Skeletal muscle tissue (tissue), 4 donors: ENCODE data around the gene SPATS2. TPM values are rescaled to one million over a fixed set of nuclear protein-coding genes. Genes with fewer than 3 reads are reported as not detected.
"Not testable (repeated sequence)": the region's sequence is repeated elsewhere in the genome, so short reads cannot be mapped to it uniquely, and the experiment has no call there.

ENCODE experiments used
- H3K27ac ChIP-seq: one replicate; pipeline ENCODE4 v1.7.0; 2013; ENCODE audit warnings: mild to moderate bottlenecking, low read depth, low read length, inconsistent platforms
- H3K27me3 ChIP-seq, 3 donors: one replicate each; pipeline ENCODE4 v1.7.0; 2013; ENCODE audit warnings: low read length in 3 of 3; ENCODE audit not compliant: control insufficient read depth in 3 of 3, insufficient read depth in 3 of 3
- H3K36me3 ChIP-seq, 3 donors: one replicate each; pipeline ENCODE4 v1.7.0; 2013; ENCODE audit warnings: low read length in 3 of 3; ENCODE audit not compliant: control insufficient read depth in 3 of 3, insufficient read depth in 3 of 3
- H3K4me1 ChIP-seq, 3 donors: one replicate each; pipeline ENCODE4 v1.7.0; 2013; ENCODE audit warnings: low read length in 3 of 3, mild to moderate bottlenecking in 3 of 3; ENCODE audit not compliant: control insufficient read depth in 3 of 3, insufficient read depth in 3 of 3
- H3K4me3 ChIP-seq, 3 donors: one replicate each; pipeline ENCODE4 v1.7.0; 2013; ENCODE audit warnings: low read length in 3 of 3
- H3K9ac ChIP-seq, 3 donors: one replicate each; pipeline ENCODE4 v1.7.0; 2013; ENCODE audit warnings: low read length in 3 of 3, mild to moderate bottlenecking in 3 of 3, moderate library complexity in 2 of 3, low read depth in 1 of 3
- H3K9me3 ChIP-seq, 3 donors: one replicate each; pipeline ENCODE4 v1.7.0; 2013; ENCODE audit warnings: low read length in 3 of 3; ENCODE audit not compliant: control insufficient read depth in 3 of 3
- total RNA-seq: library from RNA; depleted of rRNA; stranded (reverse); fragments of >200 nt; gene quantifications from one replicate; pipeline ENCODE4 v1.2.3, GENCODE V29; 2014
- donor health status: Osteomylitis.

Gene SPATS2
- total RNA-seq, 1 donor from 2014 or later, result 19.8 TPM

DNA sequence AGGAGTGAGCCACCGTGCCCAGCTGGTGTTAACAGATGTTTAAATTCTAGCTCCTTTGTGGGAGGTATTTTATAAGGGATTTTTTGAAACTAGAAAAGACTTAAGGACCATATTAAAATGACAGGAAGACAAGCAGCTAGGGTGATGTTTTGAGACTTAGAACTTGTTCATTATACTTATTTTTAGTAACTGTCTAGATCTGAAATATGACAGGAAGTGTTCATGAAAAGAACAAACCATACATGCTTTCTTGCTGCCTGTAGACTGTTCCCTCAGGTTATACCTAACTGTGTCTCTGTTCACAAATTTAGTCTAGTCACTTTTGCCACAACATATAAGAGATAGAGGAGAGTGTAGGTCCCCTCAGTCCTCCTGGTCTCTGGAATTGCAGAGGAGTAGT lies 134.6 kb downstream of the SPATS2 start:
- Histone ChIP-seq H3K4me3 (no peak overlapping the region), H3K9ac (no peak overlapping the region), H3K9me3 (no peaks in the 10 kb centered on the region), H3K36me3 (peaks cover 0 to 11% (median 4%) of the 10 kb centered on the region in 3 donors), H3K4me1 (no peaks in the 10 kb centered on the region), H3K27ac (no peak overlapping the region), H3K27me3 (no peaks in the 10 kb centered on the region)

DNA sequence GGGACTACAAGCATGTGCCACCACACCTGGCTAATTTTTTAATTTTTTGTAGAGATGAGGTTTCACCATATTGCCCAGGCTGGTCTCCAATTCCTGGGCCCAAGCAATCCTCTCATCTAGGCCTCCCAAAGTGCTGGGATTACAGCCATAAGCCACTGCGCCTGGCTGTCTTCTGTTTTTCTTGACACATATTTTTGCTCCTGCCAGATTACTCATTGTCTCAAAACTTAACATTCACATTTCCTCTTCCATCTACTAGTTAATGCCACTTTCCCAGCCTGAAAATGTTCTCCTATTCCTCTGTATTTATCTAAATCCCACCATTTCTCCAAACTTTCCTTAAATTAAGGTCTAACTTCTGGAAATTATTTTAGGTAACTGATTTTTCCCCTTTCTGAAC lies 135.3 kb downstream of the SPATS2 start:
- Histone ChIP-seq H3K27ac (no peak overlapping the region), H3K4me3 (no peak overlapping the region), H3K9ac (no peak overlapping the region), H3K27me3 (no peaks in the 10 kb centered on the region), H3K4me1 (no peaks in the 10 kb centered on the region), H3K36me3 (peaks cover 0 to 9% (median 4%) of the 10 kb centered on the region in 3 donors), H3K9me3 (no peaks in the 10 kb centered on the region)

DNA sequence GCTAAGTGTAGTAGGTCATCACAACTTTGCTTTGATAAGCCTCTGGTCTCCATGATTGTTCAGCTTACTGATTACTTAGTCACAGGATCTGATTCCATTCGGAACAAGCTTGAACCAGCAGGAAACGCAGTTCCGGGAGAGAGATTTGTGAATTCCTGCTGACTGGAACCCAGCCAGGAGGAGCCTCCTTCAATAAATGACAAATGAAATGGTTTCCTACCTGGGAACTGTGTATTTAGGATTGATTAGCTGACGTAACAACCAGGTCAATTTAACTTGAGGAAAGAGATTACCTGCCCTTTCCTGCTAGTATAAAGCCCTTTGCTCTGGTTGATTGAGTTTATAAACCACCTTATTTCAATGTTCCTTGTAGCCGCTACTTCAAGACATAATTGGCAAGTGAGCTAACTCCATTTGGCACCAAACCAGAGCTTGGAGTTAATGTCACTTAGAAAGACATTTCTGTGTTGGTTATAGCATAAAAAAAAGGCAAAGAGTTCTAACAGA lies 136.5 kb downstream of the SPATS2 start:
- Histone ChIP-seq H3K27ac (no peak overlapping the region), H3K9me3 (no peaks in the 10 kb centered on the region), H3K4me3 (no peak overlapping the region), H3K9ac (no peak overlapping the region), H3K36me3 (peaks cover 0 to 9% (median 4%) of the 10 kb centered on the region in 3 donors), H3K27me3 (no peaks in the 10 kb centered on the region), H3K4me1 (no peaks in the 10 kb centered on the region)

DNA sequence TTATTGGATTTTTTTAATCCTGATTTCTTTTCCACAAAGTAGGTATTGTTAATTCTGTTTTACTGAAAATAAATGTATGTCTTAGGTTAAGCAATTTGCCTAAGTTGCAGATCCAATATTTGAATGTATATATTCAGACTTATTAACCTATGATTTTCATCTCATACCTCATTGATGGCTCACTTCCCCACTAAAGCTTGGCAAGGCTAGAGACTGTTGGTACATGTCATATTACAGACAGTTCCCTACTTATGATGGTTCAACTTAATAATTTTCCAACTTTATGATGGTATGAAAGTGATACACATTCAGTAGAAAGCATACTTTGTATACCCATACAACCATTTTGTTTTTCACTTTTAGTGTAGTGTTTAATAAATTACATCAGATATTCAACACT lies 138.4 kb downstream of the SPATS2 start:
- H3K4me1 ChIP-seq, result no peaks in the 10 kb centered on the region

DNA sequence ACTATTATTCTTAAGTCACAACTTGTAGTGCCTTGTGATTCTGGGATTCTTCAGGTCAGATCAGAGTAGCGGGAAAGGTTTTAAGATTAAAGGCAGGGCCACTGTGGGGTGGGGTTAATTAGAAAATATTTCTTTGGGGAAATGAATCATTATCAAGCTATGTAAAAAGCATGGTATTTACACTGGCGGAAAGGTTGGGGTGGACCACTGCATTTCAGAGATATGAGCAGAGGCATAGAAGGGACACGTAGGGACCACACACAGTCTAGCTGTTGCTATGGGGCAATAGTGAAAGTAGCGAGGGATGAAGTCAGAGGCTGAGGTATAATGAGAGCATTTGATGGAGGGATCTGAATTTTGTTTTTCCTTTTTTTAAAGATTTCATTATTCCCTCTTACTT lies 139.9 kb downstream of the SPATS2 start:
- peaks cover 0 to 1% (median 0%) of the 10 kb centered on the region in 3 donors for H3K36me3 ChIP-seq
- H3K4me1 ChIP-seq, result no peaks in the 10 kb centered on the region
- H3K4me3 ChIP-seq, result no peak overlapping the region
- no peaks in the 10 kb centered on the region for H3K27me3 ChIP-seq
- H3K9ac ChIP-seq, result no peak overlapping the region
- no peaks in the 10 kb centered on the region for H3K9me3 ChIP-seq
- no peak overlapping the region for H3K27ac ChIP-seq

More for the DNA sequence above, 138.4 kb downstream of the SPATS2 start:
- H3K27me3 ChIP-seq, result no peaks in the 10 kb centered on the region
- peaks cover 0 to 4% (median 3%) of the 10 kb centered on the region in 3 donors for H3K36me3 ChIP-seq
- no peak overlapping the region for H3K27ac ChIP-seq
- no peak overlapping the region for H3K9ac ChIP-seq
- H3K4me3 ChIP-seq, result no peak overlapping the region
- H3K9me3 ChIP-seq, result no peaks in the 10 kb centered on the region

DNA sequence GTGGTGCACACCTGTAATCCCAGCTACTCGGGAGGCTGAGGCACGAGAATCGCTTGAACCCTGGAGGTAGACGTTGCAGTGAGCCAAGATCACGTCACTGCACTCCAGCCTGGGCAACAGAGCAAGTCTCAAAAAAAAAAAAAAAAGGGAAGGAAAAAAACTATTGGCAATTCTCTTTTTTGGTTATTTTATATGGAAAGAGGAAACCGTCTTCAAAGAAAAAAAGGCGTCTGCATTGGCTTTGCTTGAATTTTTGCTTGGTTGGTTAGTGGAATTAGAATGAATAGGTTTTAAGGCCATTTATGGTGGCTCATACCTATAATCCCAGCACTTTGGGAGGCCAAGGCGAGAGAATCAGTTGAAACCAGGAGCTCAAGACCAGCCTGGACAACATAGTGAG lies 142.4 kb downstream of the SPATS2 start:
- H3K36me3 ChIP-seq, H3K27me3 ChIP-seq: not testable (repeated sequence)

DNA sequence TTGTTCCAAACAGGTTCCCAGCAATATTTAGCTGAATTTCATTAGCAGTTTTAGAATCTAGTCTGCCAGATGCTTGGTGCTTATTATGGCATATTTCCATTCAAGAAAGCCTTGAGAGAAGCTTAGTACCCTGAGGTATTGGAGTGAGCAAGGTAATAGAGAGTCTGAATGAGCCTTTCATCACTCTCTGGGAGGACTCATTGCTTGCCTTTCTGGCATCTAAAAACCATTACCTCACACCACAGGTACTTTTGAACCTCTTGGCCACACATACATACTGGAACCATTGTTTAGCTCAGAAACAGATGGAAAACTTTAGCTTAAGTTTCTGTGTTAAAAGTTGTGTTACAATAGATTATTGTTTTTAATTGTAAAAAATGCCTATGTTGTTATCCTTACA lies 144.1 kb downstream of the SPATS2 start:
- Histone ChIP-seq H3K27ac (no peak overlapping the region), H3K9ac (no peak overlapping the region), H3K36me3 (peaks cover 0 to 5% (median 0%) of the 10 kb centered on the region in 3 donors), H3K27me3 (no peaks in the 10 kb centered on the region), H3K4me3 (no peak overlapping the region), H3K4me1 (no peaks in the 10 kb centered on the region), H3K9me3 (no peaks in the 10 kb centered on the region)

More for the DNA sequence above, 142.4 kb downstream of the SPATS2 start:
- not testable (repeated sequence) for H3K9ac ChIP-seq, H3K4me1 ChIP-seq, H3K27ac ChIP-seq, H3K4me3 ChIP-seq, H3K9me3 ChIP-seq

DNA sequence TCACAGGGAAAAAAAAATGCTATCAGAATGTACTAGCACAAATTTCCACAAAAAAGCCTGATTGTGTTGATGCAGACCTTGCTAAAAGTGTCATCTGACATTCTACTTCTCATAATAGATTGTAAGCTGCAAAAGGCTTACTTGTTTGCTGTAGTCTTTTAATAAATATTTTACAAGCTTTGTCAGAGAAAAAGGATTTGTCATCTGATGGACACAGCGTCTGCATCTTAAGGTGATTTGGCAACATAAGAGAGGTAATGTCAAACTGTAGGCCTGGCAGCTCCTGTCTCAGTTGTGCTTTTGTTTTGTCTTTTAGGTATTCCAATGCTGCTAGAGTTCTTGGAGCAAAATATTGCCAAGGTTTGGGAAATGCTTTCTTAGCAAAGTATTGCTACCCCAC lies 145.3 kb downstream of the SPATS2 start:
- H3K9ac ChIP-seq, result no peak overlapping the region
- H3K9me3 ChIP-seq, result no peaks in the 10 kb centered on the region
- no peak overlapping the region for H3K27ac ChIP-seq
- no peaks in the 10 kb centered on the region for H3K4me1 ChIP-seq
- H3K36me3 ChIP-seq, result peaks cover 0 to 5% (median 0%) of the 10 kb centered on the region in 3 donors
- H3K4me3 ChIP-seq, result no peak overlapping the region
- no peaks in the 10 kb centered on the region for H3K27me3 ChIP-seq

DNA sequence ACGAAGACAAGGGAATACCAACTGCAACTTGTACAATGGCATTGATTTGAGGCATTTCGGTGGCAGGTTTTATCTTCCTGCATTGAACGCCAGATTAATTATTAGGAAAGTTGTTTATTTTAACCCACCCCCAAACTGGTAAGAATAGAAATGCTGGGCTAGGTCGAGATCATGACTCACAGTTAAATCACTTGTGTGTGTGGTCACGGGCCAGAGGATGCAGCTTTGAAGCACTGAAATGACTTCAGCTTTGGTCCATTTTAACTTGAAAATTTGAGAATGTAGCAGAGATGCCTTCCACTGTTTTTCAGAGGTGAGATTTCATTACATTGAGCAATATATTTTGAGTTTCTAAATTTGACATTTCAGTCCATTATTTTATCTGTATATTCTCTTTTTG lies 148.0 kb downstream of the SPATS2 start:
- H3K9ac ChIP-seq, result no peak overlapping the region
- no peak overlapping the region for H3K4me3 ChIP-seq
- no peaks in the 10 kb centered on the region for H3K4me1 ChIP-seq
- H3K27me3 ChIP-seq, result no peaks in the 10 kb centered on the region
- H3K36me3 ChIP-seq, result peaks cover 3 to 6% (median 5%) of the 10 kb centered on the region in 3 donors
- H3K9me3 ChIP-seq, result no peaks in the 10 kb centered on the region
- H3K27ac ChIP-seq, result no peak overlapping the region

DNA sequence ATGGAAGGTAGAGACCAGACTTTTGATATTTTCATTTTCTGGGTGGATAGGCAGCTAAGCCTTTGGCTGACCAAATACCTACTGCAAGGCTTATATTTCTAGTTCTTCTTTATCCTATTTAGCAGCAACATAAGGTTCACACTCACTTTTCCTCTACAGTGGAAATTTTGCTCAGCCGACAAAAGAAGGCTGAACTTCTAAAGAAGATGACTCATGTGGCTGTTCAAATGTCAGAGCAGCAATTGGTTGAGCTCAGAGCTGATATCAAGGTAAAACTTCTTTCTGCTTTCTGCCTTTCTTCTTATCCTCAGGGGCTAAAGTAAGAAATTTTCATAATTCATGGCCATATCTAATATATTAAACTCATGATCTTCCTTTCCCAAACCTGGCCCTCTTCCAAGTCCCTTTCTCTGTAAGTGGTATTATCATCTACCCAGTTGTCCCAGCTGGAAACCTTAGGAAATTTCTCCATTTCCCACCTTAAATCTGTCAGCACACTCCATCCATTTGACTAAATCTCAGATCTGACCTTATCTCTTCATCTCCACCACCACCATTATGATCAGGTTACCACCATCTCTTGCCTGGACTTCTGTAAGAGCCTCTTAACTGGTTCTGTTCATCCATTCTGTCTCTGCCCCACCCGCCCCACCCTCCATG lies 151.8 kb downstream of the SPATS2 start:
- Histone ChIP-seq H3K4me3 (no peak overlapping the region), H3K4me1 (no peaks in the 10 kb centered on the region), H3K27me3 (no peaks in the 10 kb centered on the region), H3K36me3 (peaks cover 3 to 15% (median 10%) of the 10 kb centered on the region in 3 donors), H3K27ac (no peak overlapping the region), H3K9me3 (no peaks in the 10 kb centered on the region), H3K9ac (no peak overlapping the region)
